ENCODE data around the gene SPINK14. TPM values are rescaled to one million over a fixed set of nuclear protein-coding genes. Genes with fewer than 3 reads are reported as not detected.

Gene SPINK14
- total and polyA plus RNA-seq, 2 of the 13 experiments (the other 11 are each of a cell fraction or from before 2014, with no cell fraction given): not detected

- Histone ChIP-seq H4K20me1 (ENCODE audit: insufficient read depth, low read length) (no peaks in the 10 kb centered on the region), H3K27me3 (ENCODE audit: control insufficient read depth in 1 of 2, insufficient read depth in 2 of 2, low read length in 2 of 2) (no peaks in the 10 kb centered on the region), H3K79me2 (ENCODE audit: insufficient read depth, low read length) (no peaks in the 10 kb centered on the region), H2AFZ (ENCODE audit: low read length) (no peak overlapping the region), H3K36me3 (replicated peaks in 1 of 2; ENCODE audit: control insufficient read depth in 1 of 2, insufficient read depth in 2 of 2, low read length in 2 of 2) (no peaks in the 10 kb centered on the region), H3K27ac (ENCODE audit: extremely low read length, insufficient read depth, low read length) (no peak overlapping the region), H3K4me1 (ENCODE audit: insufficient read depth, low read length) (peaks cover 11% of the 10 kb centered on the region), H3K9ac (ENCODE audit: insufficient read depth, low read depth, low read length) (no peak overlapping the region), H3K4me3 (replicated peaks in 1 of 3; ENCODE audit: insufficient read depth in 1 of 3, low read depth in 2 of 3, low read length in 3 of 3) (no peak overlapping the region), H3K9me3 (ENCODE audit: low read length) (no peaks in the 10 kb centered on the region), H3K4me2 (ENCODE audit: low read depth, low read length) (no peak overlapping the region)
- ATAC-seq: no peak
- CTCF ChIA-PET (ENCODE audit: low intra/inter-chr PET ratio, low total read pairs): no interaction called here
- in situ Hi-C loops (cut with HindIII; ENCODE audit: extremely low pct_ligation_motif_present, low pct_unique_long_range_greater_than_20kb): no loop called here
- no peak for FAIRE-seq
- no TSS peak for BruUV-seq (replicated peaks)
- POLR2A ChIA-PET: no interaction called here
- intact Hi-C loops (cut with micrococcal nuclease; ENCODE audit: unreplicated experiment): loop anchor here (10.0 kb wide), 2 partner anchors 244 to 306 kb away; partner anchors contain the start of genes FBXO38 and SPINK1
- DNase-seq (ENCODE audit: low spot score): no peak
- 44% methylated on average over 3 of the region's 3 CpGs for WGBS (ENCODE audit: low lambda C conversion rate)
- no peak for TF ChIP-seq AHDC1 (CRISPR knock-in tag; IDR thresholded peaks at IDR 0.05; ENCODE audit: borderline replicate concordance)
- TF ChIP-seq ZNF34 (CRISPR knock-in tag; IDR thresholded peaks at IDR 0.05; ENCODE audit: borderline replicate concordance): no peak
- TF ChIP-seq MIER2 (CRISPR knock-in tag; IDR thresholded peaks at IDR 0.05): no peak
- TF ChIP-seq ZEB1 (IDR thresholded peaks at IDR 0.05; ENCODE audit: insufficient replicate concordance, low read depth): no peak
- TF ChIP-seq GRHL1 (CRISPR knock-in tag; conservative IDR thresholded peaks at IDR 0.05): no peak
- no peak for TF ChIP-seq ZNF24 (IDR thresholded peaks at IDR 0.05)
- no peak for TF ChIP-seq ZNF446 (CRISPR knock-in tag; IDR thresholded peaks at IDR 0.05)
- TF ChIP-seq FOXJ3 (CRISPR knock-in tag; IDR thresholded peaks at IDR 0.05; ENCODE audit: borderline replicate concordance): no peak
- TF ChIP-seq HMGXB4 (CRISPR knock-in tag; IDR thresholded peaks at IDR 0.05; ENCODE audit: borderline replicate concordance in 1 of 2, low read depth in 1 of 2): no peak
- no peak for TF ChIP-seq DDIT3 (CRISPR knock-in tag; IDR thresholded peaks at IDR 0.05)
- no peak for TF ChIP-seq RORA (CRISPR knock-in tag; IDR thresholded peaks at IDR 0.05)
- no peak for TF ChIP-seq SMAD9 (CRISPR knock-in tag; IDR thresholded peaks at IDR 0.05)
- TF ChIP-seq NFIB (CRISPR knock-in tag; IDR thresholded peaks at IDR 0.05; ENCODE audit: borderline replicate concordance): no peak
- no peak for TF ChIP-seq SIX4 (CRISPR knock-in tag; IDR thresholded peaks at IDR 0.05)
- TF ChIP-seq PBX2 (CRISPR knock-in tag; IDR thresholded peaks at IDR 0.05): no peak
Measured at GRCh38 chr5:148140846-148141245, 27.5 kb upstream of the SPINK14 start.
